HG02970 (cell line): ENCODE results near the gene FERMT3.

ENCODE experiments used
- ATAC-seq: cut with Tn5 transposase; IDR thresholded peaks from one replicate; pipeline ENCODE4 v1.9.1; 2021; ENCODE audit warnings: mild to moderate bottlenecking, moderate library complexity, moderate number of reproducible peaks; ENCODE audit not compliant: unreplicated experiment, low FRiP score

FERMT3 gene

DNA sequence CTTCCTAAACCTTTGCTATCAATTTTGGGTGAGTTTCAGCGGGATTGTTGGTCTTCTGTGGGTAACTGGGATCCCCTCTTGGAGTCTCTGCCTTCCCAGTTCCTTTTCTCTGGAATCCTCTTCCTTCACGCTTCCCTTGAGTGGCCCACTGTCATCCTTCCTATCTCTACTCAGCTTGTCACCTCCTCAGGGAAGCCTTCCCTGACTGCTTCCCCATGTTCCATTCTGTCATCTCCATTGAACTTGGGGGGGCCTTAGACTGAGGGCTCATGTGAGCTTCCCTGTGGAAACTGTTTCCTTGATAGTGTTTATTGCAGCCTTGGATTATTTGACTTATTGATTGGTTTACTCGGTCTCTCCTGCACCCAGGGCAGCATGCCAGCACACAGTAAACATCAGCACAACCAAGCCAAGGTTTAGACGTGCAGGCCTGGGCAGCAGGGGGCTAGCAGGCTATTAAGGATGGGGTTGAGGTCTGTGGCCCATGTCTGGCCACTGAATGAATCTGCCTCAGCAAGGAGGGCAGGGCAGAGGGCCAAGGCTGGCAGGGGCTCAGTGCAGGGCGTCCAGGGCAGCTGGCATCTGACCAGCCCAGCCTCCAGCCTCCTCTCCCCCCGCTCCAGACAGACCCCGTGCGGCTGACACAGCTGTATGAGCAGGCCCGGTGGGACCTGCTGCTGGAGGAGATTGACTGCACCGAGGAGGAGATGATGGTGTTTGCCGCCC lies 12.3 kb downstream of the FERMT3 start:
- ATAC-seq: no peak

DNA sequence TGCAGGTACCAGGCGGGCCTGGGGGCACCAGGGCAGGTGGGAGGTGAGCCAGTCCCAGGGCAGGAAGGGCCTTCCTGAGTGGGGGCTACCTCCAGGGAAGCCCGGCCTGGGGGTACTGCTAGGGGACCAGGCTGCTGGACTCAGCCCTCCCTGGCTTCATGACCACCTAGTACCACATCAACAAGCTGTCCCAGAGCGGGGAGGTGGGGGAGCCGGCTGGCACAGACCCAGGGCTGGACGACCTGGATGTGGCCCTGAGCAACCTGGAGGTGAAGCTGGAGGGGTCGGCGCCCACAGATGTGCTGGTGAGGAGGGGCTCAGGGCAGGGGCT lies 12.8 kb downstream of the FERMT3 start:
- ATAC-seq: no peak

DNA sequence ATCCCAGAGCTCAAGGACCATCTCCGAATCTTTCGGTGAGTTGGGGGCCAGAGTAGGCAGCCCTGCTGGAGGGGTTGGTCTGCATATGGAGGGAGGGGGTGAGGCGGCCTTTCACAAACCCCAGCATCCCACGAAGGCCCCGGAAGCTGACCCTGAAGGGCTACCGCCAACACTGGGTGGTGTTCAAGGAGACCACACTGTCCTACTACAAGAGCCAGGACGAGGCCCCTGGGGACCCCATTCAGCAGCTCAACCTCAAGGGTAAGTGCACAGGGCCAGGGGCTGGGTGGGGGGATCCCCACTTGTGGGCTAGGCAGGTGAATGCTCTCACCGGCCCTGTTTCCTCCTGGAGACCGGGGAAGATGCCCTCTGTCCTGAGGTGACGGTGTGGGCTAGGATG lies 13.2 kb downstream of the FERMT3 start:
- ATAC-seq: no peak

DNA sequence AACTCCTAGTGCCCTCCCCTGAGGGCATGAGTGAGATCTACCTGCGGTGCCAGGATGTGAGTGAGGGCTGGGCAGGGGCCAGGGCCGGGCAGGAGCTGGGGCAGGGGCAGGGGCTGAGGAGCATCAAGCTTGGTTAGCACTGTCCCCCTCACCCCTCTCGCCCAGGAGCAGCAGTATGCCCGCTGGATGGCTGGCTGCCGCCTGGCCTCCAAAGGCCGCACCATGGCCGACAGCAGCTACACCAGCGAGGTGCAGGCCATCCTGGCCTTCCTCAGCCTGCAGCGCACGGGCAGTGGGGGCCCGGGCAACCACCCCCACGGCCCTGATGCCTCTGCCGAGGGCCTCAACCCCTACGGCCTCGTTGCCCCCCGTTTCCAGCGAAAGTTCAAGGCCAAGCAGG lies 13.8 kb downstream of the FERMT3 start:
- no peak for ATAC-seq

DNA sequence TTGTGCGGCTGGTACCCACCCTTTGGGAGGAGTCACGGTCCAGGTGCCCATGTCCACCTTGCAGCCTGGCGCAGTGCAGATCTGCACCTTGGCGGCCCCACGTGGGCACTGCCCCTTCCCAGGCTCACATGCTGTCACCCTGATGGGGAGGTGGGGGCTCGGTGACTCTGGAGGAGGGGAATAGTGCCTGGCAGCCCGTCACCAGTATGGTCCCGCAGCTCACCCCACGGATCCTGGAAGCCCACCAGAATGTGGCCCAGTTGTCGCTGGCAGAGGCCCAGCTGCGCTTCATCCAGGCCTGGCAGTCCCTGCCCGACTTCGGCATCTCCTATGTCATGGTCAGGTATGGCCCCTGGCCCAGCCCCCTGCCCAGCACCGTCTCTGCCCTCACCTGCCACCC lies 14.3 kb downstream of the FERMT3 start:
- no peak for ATAC-seq

DNA sequence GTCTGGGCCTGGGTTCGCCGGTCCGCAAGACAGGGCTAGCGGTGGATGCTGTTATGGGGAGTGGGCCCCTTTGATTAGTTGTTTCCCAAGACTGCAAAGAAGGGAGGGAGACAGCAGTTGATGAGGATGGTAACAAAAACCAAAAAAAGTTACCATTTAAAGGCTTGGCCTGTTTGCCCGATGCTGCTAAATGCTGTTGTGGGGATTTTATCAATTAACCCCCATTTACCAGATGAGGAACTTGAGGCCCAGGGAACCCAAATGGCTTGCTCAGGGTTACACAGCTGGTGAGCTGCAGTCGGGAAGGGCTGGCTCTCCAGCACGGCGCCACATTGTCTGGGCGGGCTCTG lies 16.1 kb downstream of the FERMT3 start:
- no peak for ATAC-seq

DNA sequence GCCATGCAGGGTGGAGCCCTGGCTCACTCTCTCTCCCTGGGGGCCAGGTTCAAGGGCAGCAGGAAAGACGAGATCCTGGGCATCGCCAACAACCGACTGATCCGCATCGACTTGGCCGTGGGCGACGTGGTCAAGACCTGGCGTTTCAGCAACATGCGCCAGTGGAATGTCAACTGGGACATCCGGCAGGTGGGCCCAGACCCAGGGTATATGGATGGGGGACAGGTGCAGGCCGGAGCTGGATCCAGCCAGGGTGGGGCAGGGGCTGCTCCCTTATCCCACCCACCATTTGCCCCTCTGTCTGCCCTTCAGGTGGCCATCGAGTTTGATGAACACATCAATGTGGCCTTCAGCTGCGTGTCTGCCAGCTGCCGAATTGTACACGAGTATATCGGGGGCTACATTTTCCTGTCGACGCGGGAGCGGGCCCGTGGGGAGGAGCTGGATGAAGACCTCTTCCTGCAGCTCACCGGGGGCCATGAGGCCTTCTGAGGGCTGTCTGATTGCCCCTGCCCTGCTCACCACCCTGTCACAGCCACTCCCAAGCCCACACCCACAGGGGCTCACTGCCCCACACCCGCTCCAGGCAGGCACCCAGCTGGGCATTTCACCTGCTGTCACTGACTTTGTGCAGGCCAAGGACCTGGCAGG lies 16.6 kb downstream of the FERMT3 start:
- ATAC-seq: no peak

DNA sequence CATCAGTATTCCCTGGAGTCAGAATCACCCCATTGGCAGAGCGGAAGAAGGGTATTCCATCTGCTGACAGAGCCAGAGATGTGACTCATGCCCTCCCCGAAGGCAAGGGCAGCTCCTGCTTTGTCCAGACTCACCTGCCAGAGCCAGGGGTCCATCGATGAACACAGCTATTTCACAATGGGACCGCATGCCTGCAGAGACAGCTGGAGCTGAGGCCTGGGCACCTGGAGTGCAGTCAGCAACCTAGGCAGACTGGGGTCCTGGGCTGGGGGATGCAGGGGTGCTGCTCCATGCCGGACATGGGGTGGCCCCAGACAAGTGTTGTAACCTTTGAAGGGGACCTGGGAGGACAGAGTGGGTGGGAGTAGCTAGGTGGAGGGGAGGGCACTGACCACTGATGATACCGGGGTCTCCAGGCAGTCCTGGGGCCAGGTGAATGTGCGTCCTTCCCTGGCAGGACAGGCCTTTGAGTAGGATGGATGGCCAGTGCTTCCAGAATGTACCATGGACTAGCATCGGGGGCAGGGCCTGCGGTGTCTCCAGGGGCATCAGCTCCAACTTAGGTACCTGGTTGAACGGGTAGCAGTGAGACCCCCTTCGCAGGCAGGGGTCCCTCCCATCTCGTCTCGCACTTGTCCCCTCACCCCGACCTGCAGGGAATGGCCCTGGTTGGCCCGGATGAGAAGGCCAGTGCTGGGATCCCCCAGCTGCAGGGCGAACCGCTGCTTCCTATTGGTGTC lies 17.8 kb downstream of the FERMT3 start:
- no peak for ATAC-seq

DNA sequence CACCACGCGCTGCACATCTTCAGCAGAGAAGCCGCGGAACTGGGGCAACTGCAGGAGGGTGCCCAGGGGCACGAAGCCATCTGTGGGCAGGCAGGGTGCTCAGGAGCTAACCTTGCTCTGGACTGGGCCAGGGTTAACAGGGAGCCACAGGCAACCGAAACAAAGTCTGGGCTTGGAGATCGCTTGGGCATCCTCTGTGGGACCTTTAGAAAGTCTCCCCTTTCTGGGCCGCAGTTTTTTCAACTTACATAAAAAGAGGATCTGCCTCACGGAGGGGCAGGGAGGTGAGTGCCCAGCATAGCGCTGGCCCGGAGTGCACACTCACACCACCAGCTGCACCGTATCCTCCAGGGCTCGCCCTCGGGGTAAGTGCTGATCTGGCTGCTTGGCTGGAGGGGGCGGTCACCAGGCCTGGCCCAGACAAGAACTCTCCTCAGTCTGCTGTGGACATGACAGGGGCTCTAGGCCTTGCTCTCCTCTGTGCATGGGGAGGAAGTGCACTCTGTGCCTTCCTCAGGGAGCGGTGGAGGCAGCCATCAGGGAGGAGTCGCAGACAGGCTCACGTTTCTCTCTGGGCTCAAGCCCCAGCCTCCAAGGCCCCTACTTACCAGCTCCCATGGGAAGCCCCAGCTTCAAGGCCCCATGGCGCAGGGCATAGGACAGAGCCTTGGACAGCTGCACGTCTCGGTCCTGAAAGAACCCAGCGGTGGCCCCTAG lies 18.5 kb downstream of the FERMT3 start:
- ATAC-seq: no peak

DNA sequence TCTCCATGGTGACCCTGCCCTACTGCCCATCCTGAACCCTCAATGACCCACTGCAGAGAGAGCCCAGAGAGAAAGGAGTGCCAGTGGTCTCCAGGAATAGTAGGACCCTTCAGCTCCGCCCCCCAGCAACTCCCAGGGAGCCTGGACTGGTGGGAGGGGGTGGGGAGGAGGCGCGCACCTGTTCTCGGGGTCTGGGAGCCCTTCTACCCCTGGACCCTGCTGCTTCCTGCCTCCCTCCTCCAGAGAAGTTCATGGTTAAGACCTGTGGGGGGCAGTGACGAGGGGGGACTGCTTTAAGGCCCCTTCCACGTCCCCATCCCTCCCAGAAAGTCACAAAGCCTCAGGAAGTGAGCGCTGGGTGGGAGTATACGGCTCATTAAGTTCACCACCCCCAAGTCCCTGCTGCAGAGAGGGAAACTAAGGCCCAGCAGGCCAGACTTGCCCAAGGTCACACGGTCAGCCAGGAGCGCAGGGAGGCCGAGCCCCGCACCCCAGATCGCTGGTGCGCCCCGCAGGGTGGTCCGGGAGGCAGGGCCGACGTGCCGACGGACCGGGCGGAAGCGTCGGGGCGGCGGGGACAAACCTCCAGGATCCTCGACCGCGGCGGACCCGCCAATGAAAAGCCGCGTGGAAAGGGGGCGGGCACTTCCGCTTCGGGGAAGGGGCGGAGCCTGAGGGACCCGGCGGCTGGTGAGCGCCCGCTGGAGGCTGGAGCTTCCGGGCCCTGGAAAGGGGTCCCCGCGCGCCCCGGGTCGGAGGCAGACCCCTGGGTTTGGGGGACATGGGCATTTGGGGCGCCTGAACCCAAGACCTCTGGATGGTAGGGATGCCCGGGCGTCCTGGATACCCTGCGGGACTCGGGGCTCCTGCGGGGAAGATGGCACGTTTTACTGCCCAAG lies 19.3 kb downstream of the FERMT3 start, which contains the start of the genes NUDT22 and TRPT1:
Gene NUDT22 (plus strand): TSS at position 667 of the 899 bp plus-strand sequence. CDS start 379 bp downstream, outside the sequence.
Gene TRPT1 (minus strand): TSS at position 579 of the 899 bp plus-strand sequence. CDS start 326 bp downstream, at position 253.
- ATAC-seq: peak; percentile 56

DNA sequence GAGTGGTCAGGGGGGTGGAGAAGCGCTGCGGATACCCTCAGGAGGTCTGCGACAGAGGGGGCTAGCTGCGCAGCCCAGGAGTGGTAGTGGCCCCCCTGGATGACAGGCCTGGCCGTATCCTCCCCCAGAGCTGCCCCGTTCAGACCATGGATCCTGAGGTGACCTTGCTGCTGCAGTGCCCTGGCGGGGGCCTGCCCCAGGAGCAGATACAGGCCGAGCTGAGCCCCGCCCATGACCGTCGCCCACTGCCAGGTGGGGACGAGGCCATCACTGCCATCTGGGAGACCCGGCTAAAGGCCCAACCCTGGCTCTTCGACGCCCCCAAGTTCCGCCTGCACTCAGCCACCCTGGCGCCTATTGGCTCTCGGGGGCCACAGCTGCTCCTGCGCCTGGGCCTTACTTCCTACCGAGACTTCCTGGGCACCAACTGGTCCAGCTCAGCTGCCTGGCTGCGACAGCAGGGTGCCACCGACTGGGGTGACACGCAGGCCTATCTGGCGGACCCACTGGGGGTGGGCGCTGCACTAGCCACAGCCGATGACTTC lies 20.1 kb downstream of the FERMT3 start:
- ATAC-seq: no peak

DNA sequence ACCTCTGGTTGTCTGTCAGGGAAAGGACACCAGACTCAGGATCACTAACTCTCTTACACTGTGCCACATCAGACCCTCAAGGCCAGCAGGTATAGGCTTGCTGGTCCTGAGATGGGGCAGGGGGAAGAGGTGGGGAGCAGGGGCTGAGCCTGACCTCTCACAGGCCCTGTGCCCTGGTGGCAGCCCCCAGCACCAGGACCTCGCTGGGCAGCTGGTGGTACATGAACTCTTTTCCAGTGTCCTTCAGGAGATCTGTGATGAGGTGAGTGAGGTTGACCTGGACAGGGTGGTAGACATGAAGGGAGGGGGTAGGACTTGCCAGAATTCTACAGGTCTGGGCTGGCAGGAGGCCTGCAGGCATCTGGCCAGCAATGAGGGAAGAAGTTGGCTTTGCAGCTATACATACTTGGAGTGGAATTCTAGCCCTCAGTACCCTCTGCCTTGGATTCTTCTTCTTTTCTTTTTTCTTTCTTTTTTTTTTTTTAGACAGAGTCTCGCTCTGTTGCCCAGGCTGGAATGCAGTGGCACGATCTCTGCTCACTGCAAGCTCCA lies 21.0 kb downstream of the FERMT3 start:
- ATAC-seq: no peak

DNA sequence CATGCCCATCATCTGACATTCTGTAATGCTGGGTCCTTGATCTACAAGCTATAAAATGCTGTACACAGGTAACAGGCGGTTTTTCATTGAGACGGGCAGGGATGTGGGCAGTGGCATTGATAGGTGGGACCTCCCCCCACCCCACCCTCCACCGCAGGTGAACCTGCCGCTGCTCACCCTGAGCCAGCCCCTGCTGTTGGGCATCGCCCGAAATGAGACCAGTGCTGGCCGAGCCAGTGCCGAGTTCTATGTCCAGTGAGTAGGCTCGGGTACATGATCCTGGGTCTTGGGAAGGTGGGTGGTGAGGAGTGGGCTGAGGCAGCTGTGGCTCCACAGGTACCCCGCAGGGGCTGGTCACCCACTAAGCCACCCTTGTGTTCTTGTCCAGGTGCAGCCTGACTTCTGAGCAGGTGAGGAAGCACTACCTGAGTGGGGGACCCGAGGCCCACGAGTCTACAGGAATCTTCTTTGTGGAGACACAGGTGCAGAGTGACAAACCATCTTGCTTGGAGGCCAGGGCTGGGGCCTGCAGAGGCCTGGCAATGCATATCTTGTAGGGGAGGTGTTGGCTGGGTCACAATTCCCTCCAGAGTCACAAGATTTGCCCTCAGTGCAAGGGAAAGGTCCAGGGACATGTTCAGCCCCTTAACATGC lies 22.7 kb downstream of the FERMT3 start:
- ATAC-seq: no peak

DNA sequence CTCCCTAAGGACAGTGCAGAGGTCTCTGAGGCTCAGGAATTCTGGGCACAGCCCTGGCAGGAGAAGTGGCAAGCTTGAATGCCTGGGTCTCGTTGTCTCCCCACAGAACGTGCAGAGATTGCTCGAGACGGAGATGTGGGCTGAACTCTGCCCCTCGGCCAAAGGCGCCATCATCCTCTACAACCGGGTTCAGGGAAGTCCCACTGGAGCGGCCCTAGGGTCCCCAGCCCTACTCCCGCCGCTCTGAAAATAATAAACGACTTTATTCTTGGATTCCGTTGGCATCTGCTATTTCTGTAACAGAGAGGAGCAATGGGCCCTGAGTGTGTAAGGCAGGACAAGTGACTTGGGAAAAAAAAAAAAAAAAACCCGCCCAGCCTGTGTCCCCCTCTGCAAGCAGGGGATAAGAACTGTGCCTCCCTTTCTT lies 23.2 kb downstream of the FERMT3 start:
- ATAC-seq: no peak

DNA sequence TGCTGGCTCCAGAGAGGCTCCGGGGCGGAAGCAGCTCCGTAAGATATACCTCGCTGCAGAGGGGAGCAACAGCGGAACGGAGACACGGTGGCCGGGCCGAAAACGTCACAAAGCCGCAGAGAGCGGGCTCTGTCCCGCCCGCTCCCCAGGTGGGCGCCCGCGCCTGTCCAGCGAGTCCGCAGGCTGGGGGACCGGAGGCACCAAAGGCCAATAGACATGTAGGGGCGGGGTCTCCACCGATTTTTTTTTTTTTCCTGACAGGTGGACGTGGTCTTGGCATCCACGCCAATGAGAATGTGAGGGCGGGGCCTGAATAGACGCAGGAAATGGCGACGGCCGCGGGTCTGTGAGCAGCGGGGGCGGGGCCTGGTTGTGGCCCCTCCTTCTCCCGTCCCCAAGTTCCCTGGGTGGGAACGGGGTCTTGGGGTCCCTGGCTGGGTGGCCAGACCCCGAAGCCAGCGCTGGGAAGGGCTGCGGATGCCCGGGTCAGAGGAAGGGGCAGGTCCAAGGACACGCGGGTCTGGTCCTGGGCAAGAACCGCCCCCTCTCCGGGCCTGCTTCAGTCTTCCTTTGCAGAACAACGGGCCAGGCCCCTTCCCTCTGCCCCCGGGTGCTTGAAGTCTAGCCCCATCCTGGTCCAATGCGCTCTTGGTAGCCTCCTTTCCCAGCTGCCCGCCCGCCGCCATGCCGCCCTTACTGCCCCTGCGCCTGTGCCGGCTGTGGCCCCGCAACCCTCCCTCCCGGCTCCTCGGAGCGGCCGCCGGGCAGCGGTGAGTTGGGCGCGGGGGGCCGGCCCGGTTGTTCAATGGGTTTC lies 23.9 kb downstream of the FERMT3 start, which contains the start of gene DNAJC4:
Gene DNAJC4 (plus strand): TSS at position 378 of the 814 bp plus-strand sequence. CDS start 307 bp downstream, at position 685.
- ATAC-seq: peak; percentile 40

DNA sequence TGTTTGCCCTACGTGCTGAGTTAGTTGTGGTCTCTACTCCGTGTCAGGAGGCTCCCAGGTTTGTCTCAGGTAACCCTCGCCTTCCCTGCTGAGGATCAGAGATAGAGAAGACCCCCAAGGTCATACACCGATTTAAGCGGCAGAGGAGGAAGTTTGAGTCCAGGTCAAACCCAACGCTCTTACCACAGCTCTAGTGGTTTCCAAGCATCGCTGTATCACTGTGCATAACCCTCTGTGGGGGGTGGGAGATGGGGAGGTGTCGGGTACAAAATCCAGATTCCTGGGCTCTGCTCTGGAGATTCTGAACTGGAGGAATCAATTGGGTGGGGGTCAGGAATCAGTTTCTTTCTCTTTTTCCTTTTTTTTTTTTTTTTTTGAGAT lies 24.5 kb downstream of the FERMT3 start:
- no peak for ATAC-seq

DNA sequence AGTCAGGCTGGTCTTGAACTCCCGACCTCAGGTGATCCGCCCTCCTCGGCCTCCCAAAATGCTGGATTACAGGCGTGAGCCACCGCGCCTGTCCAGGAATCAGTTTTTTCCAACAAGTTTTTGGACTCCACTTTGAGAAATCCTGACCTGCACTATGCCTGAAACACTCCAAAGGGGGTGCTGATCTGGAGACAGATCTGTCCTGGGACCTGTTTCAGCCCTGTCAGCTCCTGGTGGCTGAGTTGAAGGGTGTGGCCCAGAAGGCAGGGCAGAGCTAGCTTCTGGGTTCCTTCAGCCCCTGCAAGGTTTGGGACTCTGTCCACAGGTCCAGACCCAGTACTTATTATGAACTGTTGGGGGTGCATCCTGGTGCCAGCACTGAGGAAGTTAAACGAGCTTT lies 25.0 kb downstream of the FERMT3 start:
- no peak for ATAC-seq
